Heart left ventricle (tissue), 16 donors: ENCODE data around the gene ZNF784. TPM values are rescaled to one million over a fixed set of nuclear protein-coding genes. Genes with fewer than 3 reads are reported as not detected.
"Not testable (repeated sequence)": the region's sequence is repeated elsewhere in the genome, so short reads cannot be mapped to it uniquely, and the experiment has no call there.

Source experiments
- ATAC-seq, 4 donors: fragments of 200-7000 bp; cut with Tn5 transposase; one replicate each; pipeline ENCODE4 v1.9.1; 2020 to 2022; ENCODE audit warnings: moderate library complexity in 4 of 4, mild to moderate bottlenecking in 3 of 4, moderate number of reproducible peaks in 1 of 4
- DNase-seq, 5 donors: peaks; one replicate each; pipeline ENCODE4 v3.0.0-alpha.2; 2020
- H3K27ac ChIP-seq, 12 donors: fragments of 200-600 bp; sonication (generic) in 4 of 12; one replicate each; pipeline versions ENCODE4 v1.5.0 to v1.8.0; 2016 to 2022; ENCODE audit warnings: mild to moderate bottlenecking in 2 of 12
- H3K27me3 ChIP-seq, 9 donors: fragments of 200-600 bp; sonication (generic) in 2 of 9; one replicate each; pipeline versions ENCODE4 v1.5.1 to v1.8.0; 2016 to 2022; ENCODE audit warnings: mild to moderate bottlenecking in 3 of 9
- H3K36me3 ChIP-seq, 9 donors: fragments of 200-600 bp; sonication (generic) in 2 of 9; one replicate each; pipeline versions ENCODE4 v1.5.0 to v1.8.0; 2018 to 2022; ENCODE audit warnings: mild to moderate bottlenecking in 2 of 9
- H3K4me1 ChIP-seq, 12 donors: fragments of 200-600 bp; sonication (generic) in 4 of 12; one replicate each; pipeline versions ENCODE4 v1.5.0 to v1.8.0; 2016 to 2022; ENCODE audit warnings: mild to moderate bottlenecking in 3 of 12
- H3K4me3 ChIP-seq, 12 donors: fragments of 200-600 bp; sonication (generic) in 4 of 12; one replicate each; pipeline versions ENCODE4 v1.5.0 to v1.8.0; 2017 to 2022; ENCODE audit warnings: mild to moderate bottlenecking in 9 of 12, moderate library complexity in 4 of 12
- H3K9me3 ChIP-seq, 12 donors: fragments of 200-600 bp; sonication (generic) in 4 of 12; one replicate each; pipeline versions ENCODE4 v1.5.0 to v1.8.0; 2016 to 2022; ENCODE audit warnings: mild to moderate bottlenecking in 1 of 12
- POLR2A ChIP-seq, 2 donors: fragments of 450-650 bp; IDR thresholded peaks; one replicate each; pipeline ENCODE4 v1.6.1; 2017; ENCODE audit warnings: antibody characterized with exemption in 2 of 2, mild to moderate bottlenecking in 2 of 2, moderate library complexity in 2 of 2
- WGBS, 4 donors: extraction: QIAGEN DNeasy Blood & Tissue Kit in 2 of 4; methylation state at CpG; one replicate each; pipeline versions ENCODE4 v1.1.5 to v1.1.7; 2013 to 2018; 5-methylcytosine and 5-hydroxymethylcytosine counted together
- intact Hi-C, 10 donors: fragments of 100-400 bp; cut with DNase I; formaldehyde crosslinking; loops; one replicate each; pipeline versions ENCODE4 v1.11.1 to v1.14.2; 2022
- polyA plus RNA-seq, 2 donors: library from polyadenylated mRNA; stranded (reverse); fragments of 200-250 nt; gene quantifications; one replicate each; pipeline ENCODE4 v1.2.3, GENCODE V29; 2013
- total RNA-seq, 9 donors: library from RNA; depleted of rRNA in 2 of 9; stranded (reverse); fragments of >200 nt in 2 of 9; fragmentation: NEBNext Ultra II Directional in 3 of 9; extraction: Animal tissue kit (Norgen Biotek cat#: 25700) in 3 of 9; gene quantifications; one replicate each; pipeline versions ENCODE4 v1.1.0 to v1.2.4, GENCODE V29; 2016 to 2023
- TF ChIP-seq, protein P1 (sequence below), 12 donors: fragments of 200-600 bp; sonication (generic) in 4 of 12; IDR thresholded peaks; one replicate each; pipeline versions ENCODE4 v1.5.0 to v1.8.0; 2018 to 2022; ENCODE audit warnings: antibody characterized with exemption in 12 of 12, mild to moderate bottlenecking in 5 of 12
- donor health status: ischemic (EF 13 %, LVEDD 7.1; RV severe dilation, severe dysfunction).
- donor health status: healthy with polysubstance abuse.
- donor health status: DM: no; HTN: yes; CAD: no.
- donor health status: DM: no; HTN: no; CAD: no.
- donor health status: ischemic (EF 25% LVEDD 6.9; RV normal size, moderate dysfunction).
- donor health status: ischemic (EF 25% LVEDD 5.7; RV mildly dilated, moderate dysfunction).
- donor health status: healthy.
- donor health status: DM: yes; HTN: yes; CAD: no.
- donor health status: ischemic (EF 35%, LVEDD 5.7; RV mildly dilated, moderate dysfunction).
- donor health status: nonischemic (EF 11% LVEDD 7.7; RV severe dilation, severe dysfunction).
- donor health status: DM: yes; HTN: yes; CAD: no.
- donor health status: PGD.
- donor health status: ischemic (EF 29% LVEDD 5.4; RV normal size, mild dysfunction).
- donor health status: nonischemic (EF 23%, LVEDD 6.1; RV moderate dilation, normal function).

ZNF784 gene
- total and polyA plus RNA-seq, 11 donors, result 6.7 to 15.8 (median 9.2) TPM

DNA sequence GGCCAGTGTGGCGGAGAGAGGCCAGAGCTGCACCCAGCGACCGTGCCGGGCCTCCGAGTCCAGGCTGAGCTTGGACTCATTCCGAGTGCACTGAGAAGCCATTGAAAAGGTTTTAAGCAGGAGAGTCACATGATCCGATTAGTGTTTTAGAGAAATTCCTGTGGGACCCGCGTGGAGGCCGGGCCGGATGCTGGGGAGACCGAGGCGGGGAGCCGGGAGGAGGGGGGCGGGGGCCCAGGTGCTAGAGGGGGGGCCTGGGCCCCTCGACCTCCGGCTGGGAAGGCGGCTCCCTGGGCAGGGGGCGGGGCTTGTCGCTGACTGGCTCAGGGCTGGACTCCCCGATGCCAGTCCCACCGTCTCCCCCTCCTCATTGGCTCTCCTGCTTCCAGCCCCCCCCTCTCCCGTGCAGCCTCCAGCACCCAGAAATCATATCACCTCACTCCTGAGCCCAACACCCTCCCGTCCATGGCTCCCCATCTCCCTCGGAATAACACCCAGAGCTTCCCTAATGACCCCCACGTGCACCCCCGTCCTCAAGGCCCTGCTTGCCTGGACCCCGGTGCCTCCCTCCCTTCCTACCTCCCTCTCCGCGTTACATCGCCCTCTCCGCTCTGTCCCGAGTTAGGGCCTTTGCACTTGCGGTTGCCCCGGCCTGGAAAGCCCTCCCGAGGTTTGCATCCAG lies 38.6 kb downstream of the ZNF784 start:
- ATAC-seq, result peak; percentile 78 to 89 (median 84)
- no peaks in the 10 kb centered on the region for H3K9me3 ChIP-seq
- intact Hi-C loops, result loop anchor here in 4 of 10 donors (5.0 kb wide), 4 partner anchors 38 to 68 kb away; partner anchors contain the start of gene SBK3 (in 1 of the 4)
- no peaks in the 10 kb centered on the region for H3K36me3 ChIP-seq
- peak overlapping the region; percentile 32 to 82 (median 62) for H3K27ac ChIP-seq
- TF ChIP-seq, protein P1, sequence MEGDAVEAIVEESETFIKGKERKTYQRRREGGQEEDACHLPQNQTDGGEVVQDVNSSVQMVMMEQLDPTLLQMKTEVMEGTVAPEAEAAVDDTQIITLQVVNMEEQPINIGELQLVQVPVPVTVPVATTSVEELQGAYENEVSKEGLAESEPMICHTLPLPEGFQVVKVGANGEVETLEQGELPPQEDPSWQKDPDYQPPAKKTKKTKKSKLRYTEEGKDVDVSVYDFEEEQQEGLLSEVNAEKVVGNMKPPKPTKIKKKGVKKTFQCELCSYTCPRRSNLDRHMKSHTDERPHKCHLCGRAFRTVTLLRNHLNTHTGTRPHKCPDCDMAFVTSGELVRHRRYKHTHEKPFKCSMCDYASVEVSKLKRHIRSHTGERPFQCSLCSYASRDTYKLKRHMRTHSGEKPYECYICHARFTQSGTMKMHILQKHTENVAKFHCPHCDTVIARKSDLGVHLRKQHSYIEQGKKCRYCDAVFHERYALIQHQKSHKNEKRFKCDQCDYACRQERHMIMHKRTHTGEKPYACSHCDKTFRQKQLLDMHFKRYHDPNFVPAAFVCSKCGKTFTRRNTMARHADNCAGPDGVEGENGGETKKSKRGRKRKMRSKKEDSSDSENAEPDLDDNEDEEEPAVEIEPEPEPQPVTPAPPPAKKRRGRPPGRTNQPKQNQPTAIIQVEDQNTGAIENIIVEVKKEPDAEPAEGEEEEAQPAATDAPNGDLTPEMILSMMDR (IDR thresholded peaks at IDR 0.05), result no peak
- TF ChIP-seq POLR2A (IDR thresholded peaks at IDR 0.05), result no peak
- H3K4me3 ChIP-seq, result peak overlapping the region in 11 of 12 donors; percentile 15 to 51 (median 44)
- peaks cover 0 to 10% (median 0%) of the 10 kb centered on the region in 9 donors for H3K27me3 ChIP-seq
- peaks cover 0 to 39% (median 25%) of the 10 kb centered on the region in 12 donors for H3K4me1 ChIP-seq
- 1 to 3% (median 2%) methylated on average over 29 to 36 of the region's 36 CpGs for WGBS, 4 donors
- peak; percentile 88 to 91 (median 91) for DNase-seq

DNA sequence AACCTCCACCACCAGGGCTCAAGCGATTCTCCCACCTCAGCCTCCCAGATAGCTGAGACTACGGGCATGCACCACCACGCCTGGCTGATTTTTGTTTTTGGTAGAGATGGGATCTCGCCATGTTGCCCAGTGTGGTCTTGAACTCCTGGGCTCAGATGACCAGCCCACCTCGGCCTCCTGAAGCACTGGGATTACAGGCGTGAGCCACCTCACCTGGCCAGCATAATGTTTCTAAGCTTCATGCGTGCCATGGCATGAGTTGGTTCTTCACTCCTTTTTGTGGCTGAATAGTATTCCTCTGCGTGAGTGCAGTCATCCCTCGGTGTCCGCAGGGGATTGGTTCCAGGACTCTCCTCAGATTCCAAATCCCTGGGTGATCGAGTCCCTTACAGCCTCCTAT lies 39.5 kb downstream of the ZNF784 start:
- DNase-seq (no peak), ATAC-seq (no peak)
- TF ChIP-seq, protein P1 (IDR thresholded peaks at IDR 0.05), result no peak
- no peak for TF ChIP-seq POLR2A (IDR thresholded peaks at IDR 0.05)
- no peak overlapping the region for H3K4me3 ChIP-seq
- 89 to 94% (median 93%) methylated on average over 11 of the region's 11 CpGs for WGBS, 4 donors
- no peaks in the 10 kb centered on the region for H3K9me3 ChIP-seq
- H3K27me3 ChIP-seq, result peaks cover 0 to 10% (median 0%) of the 10 kb centered on the region in 9 donors
- H3K36me3 ChIP-seq, result no peaks in the 10 kb centered on the region
- peaks cover 0 to 42% (median 25%) of the 10 kb centered on the region in 12 donors for H3K4me1 ChIP-seq
- peak overlapping the region in 3 of 12 donors; percentile 48 to 82 (median 62) for H3K27ac ChIP-seq
- intact Hi-C loops, result loop anchor here in 5 of 10 donors (5.0 kb wide), 4 partner anchors 38 to 68 kb away; partner anchors contain the start of gene SBK3 (in 2 of the 5)

DNA sequence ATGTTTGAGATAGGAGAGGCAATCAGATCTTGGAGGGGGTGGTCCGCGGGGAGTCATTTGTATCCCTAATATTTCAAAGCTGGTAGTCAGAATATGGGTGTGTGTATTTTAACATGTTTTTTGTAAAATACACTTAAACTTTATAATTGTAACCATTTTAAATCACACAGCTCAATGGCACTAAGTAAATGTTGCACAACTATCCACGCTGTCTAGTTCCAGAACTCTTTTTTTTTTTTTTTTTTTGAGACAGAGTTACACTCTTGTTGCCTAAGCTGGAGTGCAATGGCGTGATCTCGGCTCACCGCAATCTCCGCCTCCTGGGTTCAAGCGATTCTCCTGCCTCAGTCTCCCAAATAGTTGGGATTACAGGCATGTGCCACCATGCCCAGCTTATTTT lies 40.5 kb downstream of the ZNF784 start:
- not testable (repeated sequence) for ATAC-seq, H3K27ac ChIP-seq, H3K4me3 ChIP-seq, DNase-seq, H3K36me3 ChIP-seq, H3K9me3 ChIP-seq
- Histone ChIP-seq H3K27me3 (peaks cover 0 to 10% (median 0%) of the 10 kb centered on the region in 9 donors), H3K4me1 (peaks cover 0 to 47% (median 26%) of the 10 kb centered on the region in 12 donors)
- intact Hi-C loops, result loop anchor here in 2 of 10 donors (5.0 kb wide), 2 partner anchors 37 to 67 kb away; partner anchors contain the start of gene SBK3 (in 1 of the 2)
- 80 to 87% (median 82%) methylated on average over 8 of the region's 8 CpGs for WGBS, 4 donors

DNA sequence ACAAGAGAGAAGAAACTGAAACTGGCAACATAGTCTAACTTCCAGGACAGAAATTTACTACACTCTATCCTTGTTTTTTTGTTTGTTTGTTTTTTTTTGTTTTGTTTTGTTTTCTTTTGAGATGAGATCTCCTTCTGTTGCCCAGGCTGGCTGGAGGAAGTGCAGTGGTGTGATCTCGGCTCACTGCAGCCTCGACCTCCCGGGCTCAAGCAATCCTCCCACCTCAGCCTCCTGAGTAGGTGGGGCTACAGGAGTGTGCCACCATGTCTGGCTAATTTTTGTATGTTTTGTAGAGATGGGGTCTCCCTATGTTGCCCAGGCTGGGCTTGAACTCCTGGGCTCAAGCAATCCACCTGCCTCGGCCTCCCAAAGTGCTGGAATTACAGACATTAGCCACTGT lies 42.1 kb downstream of the ZNF784 start:
- Histone ChIP-seq H3K27ac (peak overlapping the region in 1 of 12 donors; percentile 13), H3K27me3 (peaks cover 0 to 10% (median 0%) of the 10 kb centered on the region in 9 donors), H3K36me3 (peaks cover 0 to 21% (median 10%) of the 10 kb centered on the region in 9 donors), H3K4me1 (peaks cover 0 to 41% (median 24%) of the 10 kb centered on the region in 12 donors)
- H3K9me3 ChIP-seq, ATAC-seq, DNase-seq, H3K4me3 ChIP-seq: not testable (repeated sequence)
- intact Hi-C loops, result loop anchor here in 2 of 10 donors (5.0 kb wide), 2 partner anchors 35 to 65 kb away; partner anchors contain the start of gene SBK3 (in 1 of the 2)
- WGBS, 4 donors, result 68 to 74% (median 69%) methylated on average over 4 of the region's 4 CpGs

DNA sequence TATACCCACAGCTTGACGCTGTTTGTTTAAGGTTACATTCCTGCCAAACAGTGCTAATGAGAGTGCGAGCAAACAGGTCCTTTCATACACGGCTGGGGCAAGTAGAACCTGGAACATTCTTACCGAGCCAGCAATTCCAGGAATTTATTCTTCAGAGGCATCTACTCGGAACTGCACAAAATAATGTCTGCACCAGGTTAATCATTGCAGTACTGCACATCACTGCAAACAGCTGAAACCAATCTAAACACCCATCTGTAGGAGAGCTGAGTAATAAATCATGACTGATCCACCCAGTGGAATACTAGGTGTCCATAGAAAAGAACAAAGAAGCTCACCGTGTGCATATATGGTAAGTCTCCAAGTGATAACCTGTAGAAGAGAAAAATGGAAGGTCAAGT lies 42.5 kb downstream of the ZNF784 start:
- peak overlapping the region in 2 of 12 donors; percentile 13 to 94 for H3K27ac ChIP-seq
- H3K4me1 ChIP-seq, result peaks cover 0 to 36% (median 22%) of the 10 kb centered on the region in 12 donors
- WGBS, 4 donors, result 17 to 29% (median 26%) methylated on average over 6 of the region's 6 CpGs
- DNase-seq (no peak), ATAC-seq (no peak)
- no peaks in the 10 kb centered on the region for H3K9me3 ChIP-seq
- no peak overlapping the region for H3K4me3 ChIP-seq
- TF ChIP-seq, protein P1 (IDR thresholded peaks at IDR 0.05), result no peak
- TF ChIP-seq POLR2A (IDR thresholded peaks at IDR 0.05), result no peak
- intact Hi-C loops, result loop anchor here in 3 of 10 donors (2.0 to 5.0 kb wide), 4 partner anchors 35 to 65 kb away; partner anchors contain the start of gene SBK3 (in 1 of the 3)
- peaks cover 0 to 10% (median 0%) of the 10 kb centered on the region in 9 donors for H3K27me3 ChIP-seq
- peaks cover 0 to 25% (median 13%) of the 10 kb centered on the region in 9 donors for H3K36me3 ChIP-seq
